OCI-LY1 (cell line): Measurements from ENCODE around the gene PDF.

ENCODE experiments used
- EZH2 ChIP-seq: fragments of 200-600 bp; sonication (generic), shearing (Covaris generic); IDR thresholded peaks from 2 replicates; pipeline ENCODE4 v1.8.0; 2017; ENCODE audit warnings: borderline replicate concordance, mixed run types, mild to moderate bottlenecking, antibody characterized with exemption, low read length, moderate library complexity, mixed read lengths
- TF ChIP-seq, protein P1 (sequence below): fragments of 200-600 bp; sonication (generic), shearing (Covaris generic); IDR thresholded peaks from 2 replicates; pipeline ENCODE4 v1.5.1; 2017; ENCODE audit warnings: mild to moderate bottlenecking, antibody characterized with exemption, low read length, moderate library complexity, mixed read lengths

DNA sequence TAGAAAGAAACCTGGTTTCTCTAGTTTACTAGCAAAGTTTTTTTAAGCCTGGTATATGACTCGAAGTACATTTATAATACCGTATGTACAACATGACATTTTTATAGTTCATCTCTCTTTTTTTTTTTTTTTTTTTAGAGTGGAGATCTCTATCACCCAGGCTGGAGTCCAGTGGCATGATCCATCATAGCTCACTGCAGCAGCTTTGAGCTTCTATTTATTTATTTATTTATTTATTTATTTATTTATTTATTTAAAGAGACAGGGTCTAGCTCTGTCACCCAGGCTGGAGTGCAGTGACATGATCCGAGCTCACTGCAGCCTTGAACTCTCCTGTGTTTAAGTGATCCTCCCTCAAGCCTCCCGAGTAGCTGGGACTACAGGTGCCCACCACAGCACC lies 45.1 kb downstream of the PDF start:
- TF ChIP-seq, protein P1, sequence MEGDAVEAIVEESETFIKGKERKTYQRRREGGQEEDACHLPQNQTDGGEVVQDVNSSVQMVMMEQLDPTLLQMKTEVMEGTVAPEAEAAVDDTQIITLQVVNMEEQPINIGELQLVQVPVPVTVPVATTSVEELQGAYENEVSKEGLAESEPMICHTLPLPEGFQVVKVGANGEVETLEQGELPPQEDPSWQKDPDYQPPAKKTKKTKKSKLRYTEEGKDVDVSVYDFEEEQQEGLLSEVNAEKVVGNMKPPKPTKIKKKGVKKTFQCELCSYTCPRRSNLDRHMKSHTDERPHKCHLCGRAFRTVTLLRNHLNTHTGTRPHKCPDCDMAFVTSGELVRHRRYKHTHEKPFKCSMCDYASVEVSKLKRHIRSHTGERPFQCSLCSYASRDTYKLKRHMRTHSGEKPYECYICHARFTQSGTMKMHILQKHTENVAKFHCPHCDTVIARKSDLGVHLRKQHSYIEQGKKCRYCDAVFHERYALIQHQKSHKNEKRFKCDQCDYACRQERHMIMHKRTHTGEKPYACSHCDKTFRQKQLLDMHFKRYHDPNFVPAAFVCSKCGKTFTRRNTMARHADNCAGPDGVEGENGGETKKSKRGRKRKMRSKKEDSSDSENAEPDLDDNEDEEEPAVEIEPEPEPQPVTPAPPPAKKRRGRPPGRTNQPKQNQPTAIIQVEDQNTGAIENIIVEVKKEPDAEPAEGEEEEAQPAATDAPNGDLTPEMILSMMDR = no peak
- no peak for TF ChIP-seq EZH2
